ENCODE measurements around the gene FMN1. TPM values are rescaled to one million over a fixed set of nuclear protein-coding genes. Genes with fewer than 3 reads are reported as not detected.

Gene FMN1
- total RNA-seq, 6 donors from 2014 or later, result 20.2 to 176 (median 53.8) TPM

- WGBS, 2 donors, result 32 to 69% methylated on average over 1 of the region's 1 CpG
- ATAC-seq (ENCODE audit: low FRiP score in 2 of 2), result no peak
- DNase-seq, result no peak
- H3K4me3 ChIP-seq, result no peak overlapping the region
- no peaks in the 10 kb centered on the region for H3K9me3 ChIP-seq
- peaks cover 0 to 6% (median 0%) of the 10 kb centered on the region in 4 donors for H3K4me1 ChIP-seq
- TF ChIP-seq POLR2AphosphoS5 (IDR thresholded peaks at IDR 0.05) (no peak), EP300 (IDR thresholded peaks at IDR 0.05) (no peak), CTCF (IDR thresholded peaks at IDR 0.05) (no peak), POLR2A (IDR thresholded peaks at IDR 0.05) (no peak)
- no peak overlapping the region for H3K27ac ChIP-seq
- no peaks in the 10 kb centered on the region for H3K36me3 ChIP-seq
- no peaks in the 10 kb centered on the region for H3K27me3 ChIP-seq
These were observed 360.4 kb downstream of the FMN1 start for GRCh38 chr15:32834156-32834555.

GRCh38 chr15:32833379-32833821 is 361.1 kb downstream of the FMN1 start:
- ATAC-seq (ENCODE audit: low FRiP score in 2 of 2) (no peak), DNase-seq (no peak)
- Histone ChIP-seq H3K27ac (no peak overlapping the region), H3K27me3 (no peaks in the 10 kb centered on the region), H3K9me3 (no peaks in the 10 kb centered on the region), H3K4me3 (no peak overlapping the region), H3K4me1 (no peaks in the 10 kb centered on the region), H3K36me3 (no peaks in the 10 kb centered on the region)
- TF ChIP-seq CTCF (IDR thresholded peaks at IDR 0.05) (no peak), POLR2AphosphoS5 (IDR thresholded peaks at IDR 0.05) (no peak), EP300 (IDR thresholded peaks at IDR 0.05) (no peak), POLR2A (IDR thresholded peaks at IDR 0.05) (no peak)
- WGBS, 2 donors, result 90 to 100% methylated on average over 1 of the region's 1 CpG

- no peaks in the 10 kb centered on the region for H3K9me3 ChIP-seq
- no peak overlapping the region for H3K4me3 ChIP-seq
- no peak for TF ChIP-seq POLR2AphosphoS5 (IDR thresholded peaks at IDR 0.05)
- no peak for TF ChIP-seq POLR2A (IDR thresholded peaks at IDR 0.05)
- TF ChIP-seq EP300 (IDR thresholded peaks at IDR 0.05), result no peak
- TF ChIP-seq CTCF (IDR thresholded peaks at IDR 0.05), result no peak
- no peak overlapping the region for H3K27ac ChIP-seq
- H3K4me1 ChIP-seq, result no peaks in the 10 kb centered on the region
- DNase-seq, result no peak
- H3K36me3 ChIP-seq, result no peaks in the 10 kb centered on the region
- no peaks in the 10 kb centered on the region for H3K27me3 ChIP-seq
- no peak for ATAC-seq (ENCODE audit: low FRiP score in 2 of 2)
- 64 to 68% methylated on average over 1 of the region's 1 CpG for WGBS, 2 donors
These were observed 363.0 kb downstream of the FMN1 start for GRCh38 chr15:32831485-32831884.

GRCh38 chr15:32830241-32830640 is 364.3 kb downstream of the FMN1 start:
- DNase-seq (no peak), ATAC-seq (ENCODE audit: low FRiP score in 2 of 2) (no peak)
- no peak for TF ChIP-seq EP300 (IDR thresholded peaks at IDR 0.05)
- TF ChIP-seq CTCF (IDR thresholded peaks at IDR 0.05), result no peak
- TF ChIP-seq POLR2AphosphoS5 (IDR thresholded peaks at IDR 0.05), result no peak
- no peak for TF ChIP-seq POLR2A (IDR thresholded peaks at IDR 0.05)
- no peaks in the 10 kb centered on the region for H3K4me1 ChIP-seq
- H3K27ac ChIP-seq, result no peak overlapping the region
- H3K9me3 ChIP-seq, result no peaks in the 10 kb centered on the region
- H3K27me3 ChIP-seq, result no peaks in the 10 kb centered on the region
- no peak overlapping the region for H3K4me3 ChIP-seq
- WGBS, 2 donors, result 79 to 85% methylated on average over 1 of the region's 1 CpG
- H3K36me3 ChIP-seq, result no peaks in the 10 kb centered on the region

- no peaks in the 10 kb centered on the region for H3K9me3 ChIP-seq
- no peak overlapping the region for H3K4me3 ChIP-seq
- DNase-seq (no peak), ATAC-seq (ENCODE audit: low FRiP score in 2 of 2) (no peak)
- WGBS, 2 donors, result 85 to 86% methylated on average over 2 of the region's 2 CpGs
- H3K27ac ChIP-seq, result no peak overlapping the region
- no peaks in the 10 kb centered on the region for H3K27me3 ChIP-seq
- no peaks in the 10 kb centered on the region for H3K4me1 ChIP-seq
- no peak for TF ChIP-seq POLR2AphosphoS5 (IDR thresholded peaks at IDR 0.05)
- TF ChIP-seq POLR2A (IDR thresholded peaks at IDR 0.05), result no peak
- no peak for TF ChIP-seq CTCF (IDR thresholded peaks at IDR 0.05)
- no peak for TF ChIP-seq EP300 (IDR thresholded peaks at IDR 0.05)
- no peaks in the 10 kb centered on the region for H3K36me3 ChIP-seq
These were observed 365.1 kb downstream of the FMN1 start for GRCh38 chr15:32829436-32829835.

Data from upper lobe of left lung (tissue), 6 donors.